GM19468 (cell line): ENCODE data around the gene SYNE2.
"Not testable (repeated sequence)": the region's sequence is repeated elsewhere in the genome, so short reads cannot be mapped to it uniquely, and the experiment has no call there.

Experiments used
- ATAC-seq: cut with Tn5 transposase; IDR thresholded peaks from one replicate; pipeline ENCODE4 v1.9.1; 2021; ENCODE audit warnings: mild to moderate bottlenecking, moderate library complexity, moderate number of reproducible peaks; ENCODE audit not compliant: unreplicated experiment; ENCODE audit errors: extremely low read depth

SYNE2 gene

DNA sequence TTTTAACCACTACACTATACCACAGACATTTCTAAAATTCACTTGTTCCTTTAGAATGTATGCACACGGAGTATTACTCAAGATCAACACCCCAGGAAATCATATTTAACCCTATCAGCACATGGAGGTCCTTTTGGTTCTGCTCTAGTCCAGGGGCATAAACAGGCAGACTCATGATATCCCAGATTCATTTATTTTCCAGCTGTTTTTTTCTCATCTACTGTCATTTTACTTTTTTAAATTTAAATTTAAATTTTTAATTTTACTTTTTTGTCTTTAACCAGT, 17.9 kb downstream of the SYNE2 start:
- ATAC-seq, result not testable (repeated sequence)

- no peak for ATAC-seq
Measured at GRCh38 chr14:63874223-63874622, 21.4 kb downstream of the SYNE2 start.

- no peak for ATAC-seq
Measured at GRCh38 chr14:63875311-63875710, 22.5 kb downstream of the SYNE2 start.

DNA sequence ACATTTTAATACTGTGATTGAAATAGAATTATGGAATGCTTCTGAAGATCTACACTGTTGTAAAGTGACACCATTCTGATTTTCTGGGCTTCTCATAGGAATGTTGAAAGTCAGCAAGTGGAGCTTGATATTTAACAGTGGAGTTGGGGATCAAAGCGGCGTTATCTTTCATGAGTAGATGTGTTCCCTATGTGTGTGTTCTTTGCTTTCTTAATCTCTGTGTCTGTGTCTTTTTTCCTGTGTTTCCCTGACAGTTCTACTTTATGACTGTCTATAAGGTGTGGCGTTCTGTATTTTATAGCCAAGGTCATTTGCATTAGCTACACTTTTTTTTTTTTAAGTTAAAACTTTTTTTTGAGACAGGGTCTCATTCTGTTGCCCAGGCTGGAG, 24.7 kb downstream of the SYNE2 start:
- ATAC-seq, result no peak

GRCh38 chr14:63878052-63878451, 25.2 kb downstream of the SYNE2 start:
- ATAC-seq, result no peak

DNA sequence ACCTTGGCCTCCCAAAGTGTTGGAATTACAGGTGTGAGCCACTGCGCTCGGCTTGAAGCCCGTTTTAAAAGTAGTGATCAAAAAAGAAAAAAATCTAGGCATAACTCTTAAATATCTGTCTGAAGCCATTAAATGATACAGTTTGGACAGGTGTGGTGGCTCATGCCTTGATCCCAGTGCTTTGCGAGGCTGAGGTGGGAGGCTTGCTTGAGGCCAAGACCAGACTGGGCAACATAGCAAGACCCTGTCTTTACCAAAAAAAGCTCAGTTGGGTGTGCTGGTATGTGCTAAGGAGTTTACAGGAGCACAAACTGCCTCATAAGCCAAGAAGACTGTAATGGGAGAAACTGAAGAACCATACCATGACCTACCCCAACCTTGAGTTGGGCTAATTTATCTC, 26.0 kb downstream of the SYNE2 start:
- ATAC-seq, result no peak

GRCh38 chr14:63881926-63882325, 29.1 kb downstream of the SYNE2 start:
- ATAC-seq, result no peak

- no peak for ATAC-seq
Measured at GRCh38 chr14:63887899-63888298, 35.1 kb downstream of the SYNE2 start.

- ATAC-seq, result no peak
Measured at GRCh38 chr14:63890553-63890952, 37.7 kb downstream of the SYNE2 start.

DNA sequence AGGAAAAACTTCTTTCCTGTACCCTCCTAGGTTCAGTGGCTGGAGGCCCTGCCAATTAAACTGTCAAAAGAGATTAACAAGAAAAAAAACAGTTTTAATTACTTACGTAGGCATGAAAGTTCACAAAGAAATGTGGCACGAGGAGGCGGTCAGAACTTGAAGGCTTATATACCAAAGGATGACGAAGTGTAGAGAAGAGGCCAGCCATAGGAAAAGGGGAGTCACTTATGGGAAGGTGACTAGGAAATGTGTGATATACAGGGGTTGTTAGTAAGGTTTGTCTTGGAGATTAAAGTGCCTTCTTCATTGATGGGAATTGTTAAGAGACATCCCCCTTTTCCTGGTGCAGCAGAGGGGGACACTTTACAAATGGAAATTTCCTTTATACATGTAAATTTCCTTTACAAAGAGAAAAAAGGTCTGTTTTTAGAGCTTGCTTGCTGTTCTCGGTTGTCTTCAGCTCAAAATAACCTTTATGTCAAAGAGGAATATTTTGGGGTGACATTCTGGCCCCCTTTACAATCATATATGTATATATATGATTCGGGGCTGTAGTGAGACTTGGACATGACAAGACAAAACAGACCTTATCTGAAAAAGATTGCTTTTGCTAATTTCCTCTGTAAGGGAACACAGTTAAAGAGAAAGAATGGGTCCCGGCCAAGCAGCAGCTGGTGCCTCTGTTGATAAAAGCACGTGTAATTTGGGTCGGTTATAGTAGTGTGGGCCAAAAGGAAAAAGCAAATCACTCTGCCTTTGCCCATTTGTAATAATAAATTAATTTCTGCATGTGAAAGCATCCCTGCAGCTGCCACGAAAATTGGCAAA, 38.6 kb downstream of the SYNE2 start:
- ATAC-seq, result no peak

DNA sequence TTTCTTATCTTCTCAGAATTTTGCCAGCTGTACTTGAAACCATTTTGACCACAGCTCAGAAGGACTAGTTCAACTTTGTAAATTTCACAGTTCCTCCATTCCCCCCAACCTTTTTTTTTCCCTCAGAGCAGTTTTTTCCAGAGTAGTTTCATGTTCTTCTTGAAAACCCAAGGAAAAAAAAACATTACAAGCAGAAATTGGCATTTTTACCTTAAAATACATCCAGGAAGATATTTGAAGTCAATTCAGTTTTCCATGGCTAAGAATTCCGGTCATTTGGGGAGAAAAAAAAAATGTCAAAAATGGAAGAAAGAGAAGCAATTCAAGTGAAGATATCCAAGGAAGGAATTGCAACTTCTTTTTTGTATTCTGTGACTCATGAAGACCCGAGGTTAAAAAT, 39.5 kb downstream of the SYNE2 start:
- no peak for ATAC-seq

DNA sequence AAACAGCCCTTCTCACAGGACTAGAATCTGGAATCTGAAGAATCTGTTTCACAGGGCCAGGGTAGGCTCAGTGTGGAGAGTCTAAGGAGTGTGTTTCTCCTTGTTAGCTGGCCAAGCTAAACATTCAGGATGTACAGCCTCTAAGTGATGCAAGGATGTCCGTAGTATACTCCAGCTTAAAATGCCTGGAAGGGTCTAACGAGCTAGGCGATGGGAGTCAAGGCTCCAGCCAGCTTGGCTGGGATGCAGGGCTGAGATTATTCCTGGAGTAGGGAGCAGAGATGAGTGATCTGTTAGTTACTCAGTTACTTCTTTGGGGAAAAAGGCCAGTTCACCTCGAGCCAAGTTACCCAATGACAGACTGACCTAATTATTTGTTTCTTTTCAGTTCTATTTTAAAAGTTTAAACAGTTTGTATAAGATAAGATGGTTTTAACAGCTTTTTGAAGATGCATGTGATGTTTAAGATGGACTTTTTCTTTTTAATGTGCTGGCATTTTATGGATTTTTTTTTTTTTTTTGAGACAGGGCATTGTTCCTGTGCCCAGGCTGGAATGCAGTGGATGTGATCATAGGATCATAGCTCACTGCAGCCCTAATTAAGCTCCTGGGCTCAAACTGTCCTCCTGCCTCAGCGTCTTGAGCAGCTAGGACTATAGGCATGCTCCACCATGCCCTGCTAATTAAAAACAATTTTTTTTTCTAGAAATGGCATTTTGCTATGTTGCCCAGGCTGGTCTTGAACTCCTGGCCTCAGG, 41.1 kb downstream of the SYNE2 start:
- ATAC-seq, result no peak

- no peak for ATAC-seq
Measured at GRCh38 chr14:63895510-63895909, 42.7 kb downstream of the SYNE2 start.

DNA sequence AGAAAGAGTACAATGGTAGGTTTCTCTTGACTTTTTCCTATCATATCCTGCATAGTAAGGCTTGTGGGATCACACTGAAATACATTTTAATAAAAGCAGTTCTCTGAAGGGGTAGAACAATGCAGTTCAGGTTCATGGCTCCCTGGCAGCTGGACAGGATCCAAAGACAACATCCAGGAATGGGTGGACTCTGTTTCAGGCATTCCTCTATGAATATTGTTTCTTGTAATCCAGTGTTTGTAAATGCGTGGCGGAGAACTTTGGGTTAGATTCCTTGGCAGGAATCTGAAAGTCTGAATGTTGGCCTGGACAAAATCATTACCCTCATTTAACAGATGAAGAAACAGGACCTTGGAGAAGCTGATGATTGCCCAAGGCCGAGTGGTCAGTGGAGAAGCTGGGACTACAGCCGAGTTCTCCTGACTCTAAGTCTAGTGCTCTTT, 43.5 kb downstream of the SYNE2 start:
- no peak for ATAC-seq

- no peak for ATAC-seq
Measured at GRCh38 chr14:63897721-63898163, 44.9 kb downstream of the SYNE2 start.

DNA sequence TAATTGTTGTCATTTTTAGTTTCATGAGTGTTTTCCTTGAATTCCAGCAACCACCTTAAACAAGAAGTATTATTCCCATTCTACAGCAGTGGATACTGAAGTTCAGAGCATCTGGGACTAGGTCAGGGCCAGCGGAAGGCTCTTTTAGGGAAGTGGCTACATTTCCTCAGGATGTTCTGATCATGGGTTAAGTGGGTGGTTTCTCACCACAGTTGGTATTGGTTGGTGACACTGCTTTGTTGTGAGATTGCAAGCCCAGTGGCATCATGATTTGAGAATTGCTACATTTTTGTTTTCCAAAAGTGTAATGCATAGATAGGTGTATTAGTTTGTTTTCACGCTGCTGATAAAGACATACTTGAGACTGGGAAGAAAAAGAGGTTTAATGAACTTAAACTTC, 47.1 kb downstream of the SYNE2 start:
- no peak for ATAC-seq

DNA sequence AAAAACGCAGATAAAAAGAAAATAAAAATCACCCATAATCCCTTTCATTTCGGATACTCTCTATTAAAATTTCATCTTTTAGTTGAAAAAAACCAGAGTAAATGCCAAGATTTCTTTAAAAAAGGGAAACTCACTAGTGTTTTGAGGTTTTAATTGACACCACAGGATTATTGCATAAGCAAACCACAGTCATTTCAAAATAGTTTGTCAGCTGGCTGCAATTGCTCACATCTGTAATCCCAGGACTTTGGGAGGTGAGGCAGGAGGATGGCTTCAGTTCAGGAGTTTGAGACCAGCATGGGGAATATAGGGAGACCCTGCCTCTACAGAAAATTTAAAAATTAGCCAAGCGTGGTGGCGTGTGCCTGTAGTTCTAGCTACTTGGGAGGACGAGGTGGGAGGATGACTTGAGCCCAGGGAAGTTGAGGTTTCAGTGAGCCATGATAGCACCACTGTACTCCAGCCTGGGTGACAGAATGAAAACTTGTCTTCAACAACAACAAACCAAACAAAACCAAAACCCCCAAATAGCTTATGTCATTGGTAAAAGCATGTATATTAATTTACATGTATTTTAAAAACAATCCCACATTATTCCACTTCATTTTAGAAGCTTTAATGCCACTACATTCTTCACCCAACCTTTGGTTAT, 48.8 kb downstream of the SYNE2 start:
- ATAC-seq, result no peak

DNA sequence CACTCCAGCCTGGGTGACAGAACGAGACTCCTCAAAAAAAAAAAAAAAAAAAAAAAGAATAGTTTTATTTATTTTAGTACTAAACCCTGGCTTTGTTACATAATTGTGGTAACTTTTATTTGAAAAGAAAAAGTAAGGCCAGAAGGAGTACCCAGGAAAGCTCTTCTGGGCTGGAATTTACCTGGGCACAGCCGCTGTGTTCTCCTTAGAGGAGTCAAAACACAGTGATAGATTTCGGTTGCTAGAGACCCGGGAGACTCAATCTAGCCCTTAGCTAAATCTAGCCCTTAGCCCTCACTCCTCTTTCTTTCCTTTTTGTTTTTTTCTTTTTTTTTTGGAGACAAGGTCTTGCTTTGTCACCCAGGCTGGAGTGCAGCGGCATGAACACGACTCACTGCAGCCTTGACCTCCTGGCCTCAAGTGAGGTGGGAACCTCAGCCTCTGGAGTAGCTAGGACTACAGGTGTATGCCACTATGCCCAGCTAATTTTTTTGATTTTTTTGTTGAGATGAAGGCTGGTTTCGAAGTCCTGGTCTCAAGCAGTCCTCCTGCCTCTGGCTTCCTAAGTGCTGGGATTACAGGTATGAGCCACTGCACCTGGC, 49.7 kb downstream of the SYNE2 start:
- ATAC-seq, result no peak

DNA sequence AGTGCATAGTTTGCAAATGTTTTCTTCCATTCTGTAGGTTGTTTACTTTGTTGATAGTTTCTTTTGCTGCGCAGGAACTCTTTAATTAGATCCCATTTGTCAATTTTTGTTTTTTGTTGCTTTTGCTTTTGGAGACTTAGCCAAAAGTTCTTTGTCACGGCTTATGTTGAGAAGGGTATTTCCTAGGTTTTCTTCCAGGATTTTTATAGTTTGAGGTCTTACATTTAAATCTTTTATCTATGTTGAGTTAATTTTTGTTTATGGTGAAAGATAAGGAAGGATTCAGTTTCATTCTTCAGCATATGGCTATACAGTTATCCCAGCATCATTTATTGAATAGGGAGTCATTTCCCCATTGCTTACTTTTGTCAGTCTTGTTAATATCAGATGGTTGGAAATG, 51.9 kb downstream of the SYNE2 start:
- ATAC-seq, result no peak

GRCh38 chr14:63905370-63905769, 52.6 kb downstream of the SYNE2 start:
- no peak for ATAC-seq
